ENCODE results near the gene SPG21. TPM values are rescaled to one million over a fixed set of nuclear protein-coding genes. Genes with fewer than 3 reads are reported as not detected.

The SPG21 gene
- total and polyA plus RNA-seq, 2 of the 8 experiments (the other 6 are each of a cell fraction or from before 2014, with no cell fraction given) = 67.3 to 72.7 TPM

GRCh38 chr15:65020419-65020818, 30.7 kb upstream of the SPG21 start:
- no peaks in the 10 kb centered on the region for H3K79me1 ChIP-seq (ENCODE audit: low read depth, low read length)
- H3K36me3 ChIP-seq (ENCODE audit: control insufficient read depth in 2 of 4, insufficient read depth in 4 of 4, low read length in 3 of 4) = peaks cover 0 to 58% (median 12%) of the 10 kb centered on the region in 4 experiments; a peak in 6 of 8 replicates
- H3K9me3 ChIP-seq (ENCODE audit: insufficient read depth in 2 of 2, low read depth in 1 of 2, low read length in 1 of 2) = no peaks in the 10 kb centered on the region
- H3K4ac ChIP-seq (replicated peaks; ENCODE audit: insufficient read length, low read depth, low read length) = no peak overlapping the region
- no peak overlapping the region for H4K91ac ChIP-seq (replicated peaks; ENCODE audit: insufficient read length, low read length)
- no peaks in the 10 kb centered on the region for H3K27me3 ChIP-seq (replicated peaks in 1 of 4; ENCODE audit: control insufficient read depth in 3 of 4, extremely low read depth in 1 of 4, insufficient read depth in 3 of 4, low read length in 3 of 4)
- H2BK20ac ChIP-seq (ENCODE audit: low read length) = no peak overlapping the region
- no peak overlapping the region for H4K5ac ChIP-seq (ENCODE audit: insufficient read length, low read depth, low read length)
- FAIRE-seq (no peak), DNase-seq (ENCODE audit: low read depth in 1 of 2, low spot score in 2 of 2) (no peak)
- H2BK5ac ChIP-seq (ENCODE audit: low read depth, low read length) = no peak overlapping the region
- no peaks in the 10 kb centered on the region for H3K79me2 ChIP-seq (ENCODE audit: control insufficient read depth in 1 of 2, insufficient read depth in 2 of 2, low read length in 2 of 2)
- no peak overlapping the region for H2AK5ac ChIP-seq (ENCODE audit: low read depth, low read length)
- H2BK15ac ChIP-seq (ENCODE audit: low read length) = no peak overlapping the region
- no peak overlapping the region for H3K23ac ChIP-seq (ENCODE audit: insufficient read length)
- H3K23me2 ChIP-seq (ENCODE audit: low read depth, low read length) = no peaks in the 10 kb centered on the region
- peak overlapping the region; percentile 28 for H2BK120ac ChIP-seq (replicated peaks; ENCODE audit: low read depth, low read length)
- H4K20me1 ChIP-seq (replicated peaks in 1 of 2; ENCODE audit: control insufficient read depth in 1 of 2, insufficient read depth in 2 of 2, low read length in 2 of 2) = peaks cover 0 to 4% of the 10 kb centered on the region in 2 experiments
- no peak overlapping the region for H3K4me2 ChIP-seq (ENCODE audit: insufficient read depth in 1 of 2, low read depth in 2 of 2, low read length in 2 of 2)
- H2AFZ ChIP-seq (ENCODE audit: low read length) = no peak overlapping the region
- no peak overlapping the region for H3K9ac ChIP-seq (replicated peaks in 1 of 4; ENCODE audit: extremely low read depth in 1 of 4, low read depth in 3 of 4, low read length in 3 of 4)
- H3K14ac ChIP-seq (ENCODE audit: insufficient read length) = no peak overlapping the region
- no peak overlapping the region for H2BK12ac ChIP-seq (ENCODE audit: low read depth, low read length)
- H3K18ac ChIP-seq (ENCODE audit: extremely low read depth, low read length) = no peak overlapping the region
- H4K8ac ChIP-seq (ENCODE audit: extremely low read depth, insufficient read depth, low read length) = no peak overlapping the region
- ChIA-PET CTCF (ENCODE audit: partially characterized antibody) (interaction anchor here (0.6 to 0.7 kb wide), 3 partner anchors 13 to 665 kb away, joined by 3 to 4 read pairs (median 3); no protein-coding TSS in a partner anchor), POLR2A (ENCODE audit: partially characterized antibody) (no interaction called here)
- no peak overlapping the region for H3K27ac ChIP-seq (ENCODE audit: low read depth, low read length)
- H3K4me1 ChIP-seq (replicated peaks in 1 of 4; ENCODE audit: control insufficient read depth in 3 of 4, insufficient read depth in 4 of 4, low read length in 3 of 4) = no peaks in the 10 kb centered on the region
- H3K4me3 ChIP-seq (ENCODE audit: extremely low read depth in 1 of 4, insufficient read depth in 2 of 4, low read depth in 3 of 4, low read length in 4 of 4) = no peak overlapping the region
- H3K56ac ChIP-seq (replicated peaks; ENCODE audit: insufficient read length, low read depth, low read length) = no peak overlapping the region
- 82% methylated on average over 1 of the region's 1 CpG; no CpG with 5 or more reads in 1 of the 2 experiments for WGBS, 2 experiments (ENCODE audit: extremely low coverage in 1 of 2, insufficient coverage in 1 of 2, insufficient read length in 1 of 2, insufficient replicate concordance in 2 of 2, low coverage in 1 of 2, low lambda C conversion rate in 2 of 2, missing lambda C conversion rate in 1 of 2)
- TF ChIP-seq SIN3A (conservative IDR thresholded peaks at IDR 0.05 in 1 of 2, IDR thresholded peaks at IDR 0.05 in 1 of 2; ENCODE audit: low read depth in 1 of 2, low read length in 2 of 2) = no peak
- no peak for TF ChIP-seq SIX5 (IDR thresholded peaks at IDR 0.05; ENCODE audit: low read depth, low read length)
- TF ChIP-seq POLR2AphosphoS5 (IDR thresholded peaks at IDR 0.05; ENCODE audit: low read depth, low read length) = no peak
- no peak for TF ChIP-seq SP4 (IDR thresholded peaks at IDR 0.05; ENCODE audit: low read length)
- TF ChIP-seq RAD21 (IDR thresholded peaks at IDR 0.05 in 1 of 2, conservative IDR thresholded peaks at IDR 0.05 in 1 of 2; ENCODE audit: low read depth in 2 of 2, low read length in 2 of 2) = no peak
- TF ChIP-seq CTBP2 (IDR thresholded peaks at IDR 0.05; ENCODE audit: borderline replicate concordance, insufficient read depth, insufficient read length, low read length) = no peak
- no peak for TF ChIP-seq SAP30 (IDR thresholded peaks at IDR 0.05; ENCODE audit: insufficient read depth, insufficient replicate concordance, low read length)
- TF ChIP-seq ATF3 (IDR thresholded peaks at IDR 0.05; ENCODE audit: insufficient read depth, low read depth, low read length) = no peak
- no peak for TF ChIP-seq KDM5A (IDR thresholded peaks at IDR 0.05; ENCODE audit: low read length)
- TF ChIP-seq EZH2 (IDR thresholded peaks at IDR 0.05; ENCODE audit: low read depth, low read length, severe bottlenecking) = no peak
- TF ChIP-seq TEAD4 (IDR thresholded peaks at IDR 0.05; ENCODE audit: low read depth, low read length) = no peak
- no peak for TF ChIP-seq TBP (IDR thresholded peaks at IDR 0.05; ENCODE audit: low read depth, low read length)

All from H1 (cell line).